Neural cell (in vitro differentiated cells): ENCODE results near the gene TMPRSS11A.

Source experiments
- EP300 ChIP-seq: fragments of 450-650 bp; conservative IDR thresholded peaks from 2 replicates; pipeline ENCODE4 v1.6.1; 2014; ENCODE audit warnings: antibody characterized with exemption, mild to moderate bottlenecking, moderate library complexity; ENCODE audit not compliant: poor library complexity, severe bottlenecking
- EZH2 ChIP-seq: fragments of 200-600, 300-800 bp; shearing (Covaris generic), sonication (generic); IDR thresholded peaks from 2 replicates; pipeline ENCODE4 v1.6.1; 2014; ENCODE audit warnings: antibody characterized with exemption, low read length, borderline replicate concordance, mild to moderate bottlenecking; ENCODE audit not compliant: insufficient read depth, poor library complexity, severe bottlenecking
- MXI1 ChIP-seq: fragments of 450-650 bp; conservative IDR thresholded peaks from 2 replicates; pipeline ENCODE4 v1.6.1; 2014; ENCODE audit warnings: antibody characterized with exemption, mild to moderate bottlenecking; ENCODE audit not compliant: poor library complexity, severe bottlenecking
- POLR2AphosphoS5 ChIP-seq: IDR thresholded peaks from 2 replicates; pipeline ENCODE4 v1.6.1; 2012
- TAF1 ChIP-seq: IDR thresholded peaks from 2 replicates; pipeline ENCODE4 v1.6.1; 2012; ENCODE audit warnings: low read depth
- TF ChIP-seq, protein P1 (sequence below): fragments of 450-650 bp; IDR thresholded peaks from 2 replicates; pipeline ENCODE4 v1.5.1; 2014; ENCODE audit warnings: antibody characterized with exemption, mild to moderate bottlenecking, moderate library complexity; ENCODE audit not compliant: poor library complexity, severe bottlenecking
- TF ChIP-seq, protein P2 (sequence below): IDR thresholded peaks from 2 replicates; pipeline ENCODE4 v1.6.1; 2012; ENCODE audit warnings: borderline replicate concordance

DNA sequence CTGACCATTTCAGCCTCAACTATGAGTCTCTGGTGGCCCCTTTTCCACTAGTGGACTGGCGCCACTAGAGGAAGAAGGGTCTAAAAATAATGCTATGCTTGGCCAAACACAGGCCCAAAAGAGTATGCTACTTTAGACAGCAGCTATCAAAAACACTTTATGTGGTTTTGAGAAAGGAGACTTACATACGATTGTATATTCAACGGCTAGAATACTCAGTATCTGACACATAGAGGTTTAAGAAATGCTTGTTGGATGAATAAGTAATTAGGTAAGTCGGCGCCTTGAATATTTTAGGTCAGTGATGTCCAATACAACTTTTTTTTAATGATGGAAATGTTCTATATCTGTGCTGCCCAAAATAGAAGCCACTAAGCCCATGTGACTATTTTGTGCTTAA lies 25.7 kb upstream of the TMPRSS11A start:
- TF ChIP-seq EZH2 (no peak), EP300 (no peak), TAF1 (no peak), POLR2AphosphoS5 (no peak), MXI1 (no peak)
- TF ChIP-seq, protein P1, sequence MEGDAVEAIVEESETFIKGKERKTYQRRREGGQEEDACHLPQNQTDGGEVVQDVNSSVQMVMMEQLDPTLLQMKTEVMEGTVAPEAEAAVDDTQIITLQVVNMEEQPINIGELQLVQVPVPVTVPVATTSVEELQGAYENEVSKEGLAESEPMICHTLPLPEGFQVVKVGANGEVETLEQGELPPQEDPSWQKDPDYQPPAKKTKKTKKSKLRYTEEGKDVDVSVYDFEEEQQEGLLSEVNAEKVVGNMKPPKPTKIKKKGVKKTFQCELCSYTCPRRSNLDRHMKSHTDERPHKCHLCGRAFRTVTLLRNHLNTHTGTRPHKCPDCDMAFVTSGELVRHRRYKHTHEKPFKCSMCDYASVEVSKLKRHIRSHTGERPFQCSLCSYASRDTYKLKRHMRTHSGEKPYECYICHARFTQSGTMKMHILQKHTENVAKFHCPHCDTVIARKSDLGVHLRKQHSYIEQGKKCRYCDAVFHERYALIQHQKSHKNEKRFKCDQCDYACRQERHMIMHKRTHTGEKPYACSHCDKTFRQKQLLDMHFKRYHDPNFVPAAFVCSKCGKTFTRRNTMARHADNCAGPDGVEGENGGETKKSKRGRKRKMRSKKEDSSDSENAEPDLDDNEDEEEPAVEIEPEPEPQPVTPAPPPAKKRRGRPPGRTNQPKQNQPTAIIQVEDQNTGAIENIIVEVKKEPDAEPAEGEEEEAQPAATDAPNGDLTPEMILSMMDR: no peak
- TF ChIP-seq, protein P2, sequence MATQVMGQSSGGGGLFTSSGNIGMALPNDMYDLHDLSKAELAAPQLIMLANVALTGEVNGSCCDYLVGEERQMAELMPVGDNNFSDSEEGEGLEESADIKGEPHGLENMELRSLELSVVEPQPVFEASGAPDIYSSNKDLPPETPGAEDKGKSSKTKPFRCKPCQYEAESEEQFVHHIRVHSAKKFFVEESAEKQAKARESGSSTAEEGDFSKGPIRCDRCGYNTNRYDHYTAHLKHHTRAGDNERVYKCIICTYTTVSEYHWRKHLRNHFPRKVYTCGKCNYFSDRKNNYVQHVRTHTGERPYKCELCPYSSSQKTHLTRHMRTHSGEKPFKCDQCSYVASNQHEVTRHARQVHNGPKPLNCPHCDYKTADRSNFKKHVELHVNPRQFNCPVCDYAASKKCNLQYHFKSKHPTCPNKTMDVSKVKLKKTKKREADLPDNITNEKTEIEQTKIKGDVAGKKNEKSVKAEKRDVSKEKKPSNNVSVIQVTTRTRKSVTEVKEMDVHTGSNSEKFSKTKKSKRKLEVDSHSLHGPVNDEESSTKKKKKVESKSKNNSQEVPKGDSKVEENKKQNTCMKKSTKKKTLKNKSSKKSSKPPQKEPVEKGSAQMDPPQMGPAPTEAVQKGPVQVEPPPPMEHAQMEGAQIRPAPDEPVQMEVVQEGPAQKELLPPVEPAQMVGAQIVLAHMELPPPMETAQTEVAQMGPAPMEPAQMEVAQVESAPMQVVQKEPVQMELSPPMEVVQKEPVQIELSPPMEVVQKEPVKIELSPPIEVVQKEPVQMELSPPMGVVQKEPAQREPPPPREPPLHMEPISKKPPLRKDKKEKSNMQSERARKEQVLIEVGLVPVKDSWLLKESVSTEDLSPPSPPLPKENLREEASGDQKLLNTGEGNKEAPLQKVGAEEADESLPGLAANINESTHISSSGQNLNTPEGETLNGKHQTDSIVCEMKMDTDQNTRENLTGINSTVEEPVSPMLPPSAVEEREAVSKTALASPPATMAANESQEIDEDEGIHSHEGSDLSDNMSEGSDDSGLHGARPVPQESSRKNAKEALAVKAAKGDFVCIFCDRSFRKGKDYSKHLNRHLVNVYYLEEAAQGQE: no peak
